ENCODE measurements around the gene IKBKE. TPM values are rescaled to one million over a fixed set of nuclear protein-coding genes. Genes with fewer than 3 reads are reported as not detected.

IKBKE gene
- total RNA-seq, 4 donors from 2014 or later = 4.3 to 8.2 (median 5.6) TPM

Small RNA genes within 50 kb of the gene (small RNA-seq; reads per million reads assigned to genes)
- gene MIR6769B = not detected

Other genes starting within 250 kb of the IKBKE start
- 10 to 100 TPM in 3 of 4 donors, 1 to 10 TPM in 1; 9.7 to 16.1 (median 10.8) TPM for gene RASSF5, start 37.1 kb downstream of the IKBKE start, total RNA-seq
- 10 to 100 TPM; 38.4 to 55.8 (median 50.4) TPM for gene EIF2D, start 142.0 kb downstream of the IKBKE start, total RNA-seq
- gene DYRK3, start 165.1 kb downstream of the IKBKE start, total RNA-seq = 10 to 100 TPM; 14.3 to 73.3 (median 39.4) TPM
- gene MAPKAPK2, start 214.4 kb downstream of the IKBKE start, total RNA-seq = 100 to 1,000 TPM in 1 of 4 donors, 10 to 100 TPM in 3; 52.0 to 151 (median 79.9) TPM